Mesangial cell (primary cell): Measurements from ENCODE around the gene C9orf153. TPM values are rescaled to one million over a fixed set of nuclear protein-coding genes. Genes with fewer than 3 reads are reported as not detected.

Experiments
- total RNA-seq: library from RNA; depleted of rRNA; stranded (reverse); fragments of >200 nt; gene quantifications from 2 replicates; pipeline ENCODE4 v1.2.3, GENCODE V29; 2015

Gene C9orf153
- 0.16 TPM in 1 of 2 replicates, not detected in the other for total RNA-seq

GRCh38 chr9:86259557-86259956 lies at the start of gene C9orf153:
Gene C9orf153 (minus strand): TSS chr9:86259657. CDS start chr9:86229603, 30,054 bp downstream.

GRCh38 chr9:86282077-86282978 lies 22.9 kb upstream of the C9orf153 start, which contains the start of gene ISCA1:
Gene ISCA1 (minus strand): TSS chr9:86282538. CDS start chr9:86282458, 80 bp downstream.

Other genes starting within 250 kb of the C9orf153 start
- 69.3 and 71.5 TPM in 2 replicates for gene GOLM1, start 160.1 kb downstream of the C9orf153 start, total RNA-seq
- gene ISCA1, start 22.9 kb upstream of the C9orf153 start, total RNA-seq: 20.3 and 22.5 TPM in 2 replicates
- 7.8 and 13.3 TPM in 2 replicates for gene TUT7, start 94.8 kb upstream of the C9orf153 start, total RNA-seq